GM12875 (cell line): Measurements from ENCODE around the gene SORBS1.

Experiments
- H3K4me3 ChIP-seq: one replicate; pipeline ENCODE4 v1.5.1; 2011; ENCODE audit warnings: low read depth, low read length, control low read depth
- TF ChIP-seq, protein P1 (sequence below): IDR thresholded peaks from 2 replicates; pipeline ENCODE4 v1.5.1; 2011; ENCODE audit warnings: low read depth, mild to moderate bottlenecking, control low read depth, inconsistent platforms, low read length, moderate library complexity, borderline replicate concordance; ENCODE audit not compliant: insufficient read depth

SORBS1 gene

GRCh38 chr10:95493862-95494261, 67.3 kb downstream of the SORBS1 start:
- H3K4me3 ChIP-seq, result no peak overlapping the region
- TF ChIP-seq, protein P1, sequence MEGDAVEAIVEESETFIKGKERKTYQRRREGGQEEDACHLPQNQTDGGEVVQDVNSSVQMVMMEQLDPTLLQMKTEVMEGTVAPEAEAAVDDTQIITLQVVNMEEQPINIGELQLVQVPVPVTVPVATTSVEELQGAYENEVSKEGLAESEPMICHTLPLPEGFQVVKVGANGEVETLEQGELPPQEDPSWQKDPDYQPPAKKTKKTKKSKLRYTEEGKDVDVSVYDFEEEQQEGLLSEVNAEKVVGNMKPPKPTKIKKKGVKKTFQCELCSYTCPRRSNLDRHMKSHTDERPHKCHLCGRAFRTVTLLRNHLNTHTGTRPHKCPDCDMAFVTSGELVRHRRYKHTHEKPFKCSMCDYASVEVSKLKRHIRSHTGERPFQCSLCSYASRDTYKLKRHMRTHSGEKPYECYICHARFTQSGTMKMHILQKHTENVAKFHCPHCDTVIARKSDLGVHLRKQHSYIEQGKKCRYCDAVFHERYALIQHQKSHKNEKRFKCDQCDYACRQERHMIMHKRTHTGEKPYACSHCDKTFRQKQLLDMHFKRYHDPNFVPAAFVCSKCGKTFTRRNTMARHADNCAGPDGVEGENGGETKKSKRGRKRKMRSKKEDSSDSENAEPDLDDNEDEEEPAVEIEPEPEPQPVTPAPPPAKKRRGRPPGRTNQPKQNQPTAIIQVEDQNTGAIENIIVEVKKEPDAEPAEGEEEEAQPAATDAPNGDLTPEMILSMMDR, result no peak

DNA sequence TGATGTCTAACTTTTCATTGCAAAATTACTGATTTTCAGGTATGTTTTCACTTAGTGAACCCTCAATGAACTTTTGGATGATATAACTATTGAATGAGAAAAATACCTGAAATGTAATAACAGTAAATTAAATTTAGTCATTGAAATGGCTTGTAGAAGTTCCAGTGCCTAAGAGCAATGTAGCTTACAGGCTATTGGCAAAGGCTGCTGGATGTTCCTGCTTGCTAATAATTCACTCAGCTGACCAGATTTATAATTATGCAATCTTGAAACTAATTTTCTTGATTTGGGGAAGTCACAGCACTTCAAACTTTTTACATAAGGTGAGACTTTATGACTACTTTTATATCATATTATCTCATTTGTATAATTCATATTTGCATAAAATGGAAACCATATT, 73.2 kb downstream of the SORBS1 start:
- H3K4me3 ChIP-seq, result no peak overlapping the region
- TF ChIP-seq, protein P1, result no peak

GRCh38 chr10:95485056-95485844, 75.9 kb downstream of the SORBS1 start:
- no peak overlapping the region for H3K4me3 ChIP-seq
- TF ChIP-seq, protein P1, result no peak

- no peak overlapping the region for H3K4me3 ChIP-seq
- TF ChIP-seq, protein P1, result no peak
Observed at GRCh38 chr10:95482501-95483233, 78.5 kb downstream of the SORBS1 start.

GRCh38 chr10:95480901-95481491, 80.2 kb downstream of the SORBS1 start:
- no peak overlapping the region for H3K4me3 ChIP-seq
- TF ChIP-seq, protein P1, result no peak

GRCh38 chr10:95480102-95480900, 80.9 kb downstream of the SORBS1 start:
- TF ChIP-seq, protein P1, result no peak
- no peak overlapping the region for H3K4me3 ChIP-seq
